Caki2 (cell line): ENCODE results near the gene FXYD5. TPM values are rescaled to one million over a fixed set of nuclear protein-coding genes. Genes with fewer than 3 reads are reported as not detected.
A peak's percentile ranks its signal among the peaks of the same experiment; 100 is the strongest.
"Not testable (repeated sequence)": the region's sequence is repeated elsewhere in the genome, so short reads cannot be mapped to it uniquely, and the experiment has no call there.

ENCODE experiments used
- DNase-seq: peaks from one replicate; pipeline ENCODE4 v3.0.0-alpha.2; 2015; ENCODE audit warnings: low read depth
- in situ Hi-C: cut with HindIII; loops from 2 replicates; pipeline ENCODE4 v1.10.0; 2016; ENCODE audit warnings: low sequenced_read_pairs, low pct_unique_long_range_greater_than_20kb, mixed read lengths
- total RNA-seq: library from RNA; depleted of rRNA; stranded (reverse); fragments of >200 nt; shearing (Covaris generic); gene quantifications from 2 replicates; pipeline ENCODE4 v1.2.3, GENCODE V29; 2014; ENCODE audit warnings: low replicate concordance

FXYD5 gene
- total RNA-seq, 1 experiment from 2014 or later = 43.7 TPM

GRCh38 chr19:35196861-35197260 lies 42.3 kb downstream of the FXYD5 start:
- DNase-seq, in situ Hi-C loops: not testable (repeated sequence)

GRCh38 chr19:35199481-35199880 lies 44.9 kb downstream of the FXYD5 start:
- DNase-seq = no peak
- in situ Hi-C loops = no loop called here

- in situ Hi-C loops = no loop called here
- DNase-seq = no peak
Observed at GRCh38 chr19:35202722-35203688, 48.5 kb downstream of the FXYD5 start.

GRCh38 chr19:35204799-35205732 lies 50.5 kb downstream of the FXYD5 start:
- in situ Hi-C loops = no loop called here
- no peak for DNase-seq

- in situ Hi-C loops = no loop called here
- no peak for DNase-seq
Observed at GRCh38 chr19:35205733-35206323, 51.3 kb downstream of the FXYD5 start.

GRCh38 chr19:35206379-35206778 lies 51.8 kb downstream of the FXYD5 start:
- in situ Hi-C loops = no loop called here
- no peak for DNase-seq

GRCh38 chr19:35206855-35207254 lies 52.3 kb downstream of the FXYD5 start:
- no peak for DNase-seq
- in situ Hi-C loops = no loop called here

GRCh38 chr19:35207391-35207871 lies 52.9 kb downstream of the FXYD5 start:
- peak; percentile 13 for DNase-seq
- in situ Hi-C loops = no loop called here

- in situ Hi-C loops = no loop called here
Observed at GRCh38 chr19:35208121-35208520, 53.6 kb downstream of the FXYD5 start.

GRCh38 chr19:35209646-35210045 lies 55.1 kb downstream of the FXYD5 start:
- no peak for DNase-seq
- in situ Hi-C loops = no loop called here

More at GRCh38 chr19:35208121-35208520, 53.6 kb downstream of the FXYD5 start:
- no peak for DNase-seq

GRCh38 chr19:35211545-35212230 lies 57.2 kb downstream of the FXYD5 start:
- in situ Hi-C loops = no loop called here
- DNase-seq = no peak

- in situ Hi-C loops = no loop called here
- DNase-seq = no peak
Observed at GRCh38 chr19:35212241-35212640, 57.7 kb downstream of the FXYD5 start.

GRCh38 chr19:35213663-35214632 lies 59.4 kb downstream of the FXYD5 start:
- in situ Hi-C loops = no loop called here
- DNase-seq = peak; percentile 42

GRCh38 chr19:35214766-35215422 lies 60.4 kb downstream of the FXYD5 start:
- no peak for DNase-seq
- in situ Hi-C loops = no loop called here

- in situ Hi-C loops = no loop called here
- no peak for DNase-seq
Observed at GRCh38 chr19:35216016-35216832, 61.7 kb downstream of the FXYD5 start.
